ENCODE results near the gene PRKG1. TPM values are rescaled to one million over a fixed set of nuclear protein-coding genes. Genes with fewer than 3 reads are reported as not detected.

PRKG1 gene
- total RNA-seq, 4 donors from 2014 or later, result 1.2 to 6.5 (median 2.7) TPM

DNA sequence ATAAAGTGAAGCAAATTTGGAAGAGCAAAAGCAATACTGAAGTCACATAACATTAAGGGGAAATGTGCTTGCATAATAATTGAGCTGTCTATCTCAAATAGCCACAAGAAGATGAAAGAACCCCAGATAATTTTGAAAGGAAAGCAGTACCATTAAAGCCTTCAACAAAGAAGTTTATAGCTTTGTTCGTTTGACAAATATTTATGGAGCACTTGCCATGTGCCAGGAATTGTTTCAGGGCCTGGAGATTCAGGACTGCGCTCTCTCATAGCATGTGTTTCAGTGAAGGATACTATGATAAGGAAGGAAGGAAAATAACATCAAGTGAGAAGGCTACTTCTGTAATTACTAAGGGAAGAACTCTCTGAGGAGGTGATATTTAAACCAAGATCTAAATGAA is 837.4 kb downstream of the PRKG1 start:
- H3K9me3 ChIP-seq, result no peaks in the 10 kb centered on the region
- H3K36me3 ChIP-seq, result no peaks in the 10 kb centered on the region
- DNase-seq (ENCODE audit: low spot score in 2 of 2), result no peak
- H3K27me3 ChIP-seq, result no peaks in the 10 kb centered on the region
- TF ChIP-seq, protein P1, sequence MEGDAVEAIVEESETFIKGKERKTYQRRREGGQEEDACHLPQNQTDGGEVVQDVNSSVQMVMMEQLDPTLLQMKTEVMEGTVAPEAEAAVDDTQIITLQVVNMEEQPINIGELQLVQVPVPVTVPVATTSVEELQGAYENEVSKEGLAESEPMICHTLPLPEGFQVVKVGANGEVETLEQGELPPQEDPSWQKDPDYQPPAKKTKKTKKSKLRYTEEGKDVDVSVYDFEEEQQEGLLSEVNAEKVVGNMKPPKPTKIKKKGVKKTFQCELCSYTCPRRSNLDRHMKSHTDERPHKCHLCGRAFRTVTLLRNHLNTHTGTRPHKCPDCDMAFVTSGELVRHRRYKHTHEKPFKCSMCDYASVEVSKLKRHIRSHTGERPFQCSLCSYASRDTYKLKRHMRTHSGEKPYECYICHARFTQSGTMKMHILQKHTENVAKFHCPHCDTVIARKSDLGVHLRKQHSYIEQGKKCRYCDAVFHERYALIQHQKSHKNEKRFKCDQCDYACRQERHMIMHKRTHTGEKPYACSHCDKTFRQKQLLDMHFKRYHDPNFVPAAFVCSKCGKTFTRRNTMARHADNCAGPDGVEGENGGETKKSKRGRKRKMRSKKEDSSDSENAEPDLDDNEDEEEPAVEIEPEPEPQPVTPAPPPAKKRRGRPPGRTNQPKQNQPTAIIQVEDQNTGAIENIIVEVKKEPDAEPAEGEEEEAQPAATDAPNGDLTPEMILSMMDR (IDR thresholded peaks at IDR 0.05), result no peak
- TF ChIP-seq POLR2A (IDR thresholded peaks at IDR 0.05), result no peak
- no peak overlapping the region for H3K27ac ChIP-seq
- no peaks in the 10 kb centered on the region for H3K4me1 ChIP-seq
- H3K4me3 ChIP-seq, result no peak overlapping the region
- 48% methylated on average over 2 of the region's 2 CpGs for WGBS

- H3K9me3 ChIP-seq, result no peaks in the 10 kb centered on the region
- peaks cover 3% of the 10 kb centered on the region for H3K4me1 ChIP-seq
- 78% methylated on average over 1 of the region's 1 CpG for WGBS
- H3K36me3 ChIP-seq, result no peaks in the 10 kb centered on the region
- H3K4me3 ChIP-seq, result no peak overlapping the region
- H3K27me3 ChIP-seq, result no peaks in the 10 kb centered on the region
- TF ChIP-seq, protein P1 (IDR thresholded peaks at IDR 0.05), result no peak
- TF ChIP-seq POLR2A (IDR thresholded peaks at IDR 0.05) (no peak), POLR2AphosphoS5 (IDR thresholded peaks at IDR 0.05) (no peak), EP300 (IDR thresholded peaks at IDR 0.05) (no peak)
- no peak overlapping the region for H3K27ac ChIP-seq
- DNase-seq (ENCODE audit: low spot score in 2 of 2), result no peak
These were observed 840.8 kb downstream of the PRKG1 start for GRCh38 chr10:51915031-51915542.

DNA sequence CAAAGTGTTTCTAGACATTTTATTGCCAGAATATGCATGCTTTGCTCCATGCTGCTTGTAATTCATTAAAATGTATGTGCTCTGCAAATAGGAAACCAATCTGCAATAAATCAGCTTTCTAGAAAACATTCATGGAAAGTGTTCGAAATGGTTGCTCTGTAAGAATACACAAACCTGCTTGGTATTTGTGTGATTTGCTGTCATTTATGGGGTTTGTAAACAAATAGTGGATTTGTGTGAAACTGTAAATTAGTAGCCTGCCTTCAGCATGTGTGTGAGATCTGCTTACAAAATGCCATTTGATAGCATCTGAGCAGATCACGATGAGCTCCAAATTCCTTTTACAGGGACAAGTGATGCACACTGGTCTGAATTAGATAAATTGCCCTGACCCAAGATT is 844.2 kb downstream of the PRKG1 start:
- WGBS, result 51% methylated on average over 2 of the region's 2 CpGs

GRCh38 chr10:51918884-51919325 is 844.6 kb downstream of the PRKG1 start:
- Histone ChIP-seq H3K4me3 (no peak overlapping the region), H3K27me3 (no peaks in the 10 kb centered on the region), H3K27ac (no peak overlapping the region), H3K9me3 (no peaks in the 10 kb centered on the region), H3K36me3 (no peaks in the 10 kb centered on the region), H3K4me1 (peaks cover 3% of the 10 kb centered on the region)
- WGBS, result 58% methylated on average over 5 of the region's 5 CpGs
- no peak for DNase-seq (ENCODE audit: low spot score in 2 of 2)
- TF ChIP-seq POLR2A (IDR thresholded peaks at IDR 0.05) (no peak), POLR2AphosphoS5 (IDR thresholded peaks at IDR 0.05) (no peak), EP300 (IDR thresholded peaks at IDR 0.05) (no peak)
- TF ChIP-seq, protein P1 (IDR thresholded peaks at IDR 0.05), result no peak

More for the DNA sequence above, 844.2 kb downstream of the PRKG1 start:
- H3K36me3 ChIP-seq, result no peaks in the 10 kb centered on the region
- no peak for DNase-seq (ENCODE audit: low spot score in 2 of 2)
- no peak overlapping the region for H3K4me3 ChIP-seq
- TF ChIP-seq POLR2A (IDR thresholded peaks at IDR 0.05) (no peak), EP300 (IDR thresholded peaks at IDR 0.05) (no peak), POLR2AphosphoS5 (IDR thresholded peaks at IDR 0.05) (no peak)
- TF ChIP-seq, protein P1 (IDR thresholded peaks at IDR 0.05), result no peak
- H3K27ac ChIP-seq, result no peak overlapping the region
- H3K27me3 ChIP-seq, result no peaks in the 10 kb centered on the region
- peaks cover 3% of the 10 kb centered on the region for H3K4me1 ChIP-seq
- no peaks in the 10 kb centered on the region for H3K9me3 ChIP-seq

GRCh38 chr10:51920672-51921071 is 846.4 kb downstream of the PRKG1 start:
- Histone ChIP-seq H3K9me3 (no peaks in the 10 kb centered on the region), H3K27me3 (no peaks in the 10 kb centered on the region), H3K27ac (no peak overlapping the region), H3K4me1 (peaks cover 3% of the 10 kb centered on the region), H3K4me3 (no peak overlapping the region), H3K36me3 (no peaks in the 10 kb centered on the region)
- no peak for TF ChIP-seq EP300 (IDR thresholded peaks at IDR 0.05)
- TF ChIP-seq POLR2AphosphoS5 (IDR thresholded peaks at IDR 0.05), result no peak
- TF ChIP-seq POLR2A (IDR thresholded peaks at IDR 0.05), result no peak
- TF ChIP-seq, protein P1 (IDR thresholded peaks at IDR 0.05), result no peak
- no peak for DNase-seq (ENCODE audit: low spot score in 2 of 2)
